ENCODE results near the gene ZNF728. TPM values are rescaled to one million over a fixed set of nuclear protein-coding genes. Genes with fewer than 3 reads are reported as not detected.
A peak's percentile ranks its signal among the peaks of the same experiment; 100 is the strongest.
"Not testable (repeated sequence)": the region's sequence is repeated elsewhere in the genome, so short reads cannot be mapped to it uniquely, and the experiment has no call there.

Gene ZNF728
- total RNA-seq, 5 donors from 2014 or later (not counting 1 experiment from before 2014, with no cell fraction given), result not detected

GRCh38 chr19:22976248-22976647 is 26.7 kb downstream of the ZNF728 start:
- Histone ChIP-seq H3K4me1 (ENCODE audit: control insufficient read depth in 1 of 2, extremely low read depth in 1 of 2, insufficient read depth in 2 of 2, low read length in 2 of 2) (no peaks in the 10 kb centered on the region), H3K27me3 (replicated peaks in 1 of 2; ENCODE audit: control insufficient read depth in 2 of 2, extremely low read depth in 1 of 2, insufficient read depth in 2 of 2, low read length in 1 of 2) (no peaks in the 10 kb centered on the region), H3K9me3 (peaks cover 9% of the 10 kb centered on the region), H3K4me3 (ENCODE audit: control insufficient read depth in 1 of 2, extremely low read depth in 1 of 2, low read length in 1 of 2) (no peak overlapping the region), H3K27ac (ENCODE audit: low read length) (no peak overlapping the region), H3K36me3 (ENCODE audit: control insufficient read depth in 2 of 2, extremely low read depth in 1 of 2, insufficient read depth in 1 of 2, low read length in 1 of 2) (no peaks in the 10 kb centered on the region)
- DNase-seq (no peak), ATAC-seq (replicated peaks in 1 of 4) (no peak)
- ChIA-PET POLR2A (no interaction called here), CTCF (no interaction called here)
- no peak overlapping the region for H3K4me3 Mint-ChIP-seq
- peaks cover 10% of the 10 kb centered on the region for H3K36me3 Mint-ChIP-seq
- peaks cover 27 to 56% (median 52%) of the 10 kb centered on the region in 3 donors for H3K9me3 Mint-ChIP-seq
- H3K27ac Mint-ChIP-seq, result no peak overlapping the region
- H3K27me3 Mint-ChIP-seq, result no peaks in the 10 kb centered on the region
- H3K4me1 Mint-ChIP-seq, result no peaks in the 10 kb centered on the region
- no CpG with 5 or more reads among the region's 2 CpGs for WGBS (ENCODE audit: insufficient coverage)

- POLR2A ChIA-PET; H3K27me3 Mint-ChIP-seq; H3K9me3 ChIP-seq; H3K4me1 Mint-ChIP-seq; H3K36me3 Mint-ChIP-seq; H3K4me3 ChIP-seq (ENCODE audit: control insufficient read depth in 1 of 2, extremely low read depth in 1 of 2, low read length in 1 of 2); DNase-seq; H3K27me3 ChIP-seq (replicated peaks in 1 of 2; ENCODE audit: control insufficient read depth in 2 of 2, extremely low read depth in 1 of 2, insufficient read depth in 2 of 2, low read length in 1 of 2); ATAC-seq (replicated peaks in 1 of 4); H3K36me3 ChIP-seq (ENCODE audit: control insufficient read depth in 2 of 2, extremely low read depth in 1 of 2, insufficient read depth in 1 of 2, low read length in 1 of 2); CTCF ChIA-PET; H3K4me3 Mint-ChIP-seq; H3K4me1 ChIP-seq (ENCODE audit: control insufficient read depth in 1 of 2, extremely low read depth in 1 of 2, insufficient read depth in 2 of 2, low read length in 2 of 2); H3K27ac Mint-ChIP-seq; H3K27ac ChIP-seq (ENCODE audit: low read length): not testable (repeated sequence)
- peaks cover 21 to 53% (median 49%) of the 10 kb centered on the region in 3 donors for H3K9me3 Mint-ChIP-seq
- no CpG with 5 or more reads among the region's 1 CpG for WGBS (ENCODE audit: insufficient coverage)
Measured at GRCh38 chr19:22975546-22976136, 27.3 kb downstream of the ZNF728 start.

GRCh38 chr19:22945560-22945959 is 57.4 kb downstream of the ZNF728 start:
- Histone ChIP-seq H3K9me3 (peaks cover 6% of the 10 kb centered on the region), H3K27ac (ENCODE audit: low read length) (no peak overlapping the region), H3K4me3 (ENCODE audit: control insufficient read depth in 1 of 2, extremely low read depth in 1 of 2, low read length in 1 of 2) (no peak overlapping the region), H3K36me3 (ENCODE audit: control insufficient read depth in 2 of 2, extremely low read depth in 1 of 2, insufficient read depth in 1 of 2, low read length in 1 of 2) (no peaks in the 10 kb centered on the region), H3K4me1 (ENCODE audit: control insufficient read depth in 1 of 2, extremely low read depth in 1 of 2, insufficient read depth in 2 of 2, low read length in 2 of 2) (no peaks in the 10 kb centered on the region), H3K27me3 (replicated peaks in 1 of 2; ENCODE audit: control insufficient read depth in 2 of 2, extremely low read depth in 1 of 2, insufficient read depth in 2 of 2, low read length in 1 of 2) (no peaks in the 10 kb centered on the region)
- DNase-seq (peak in 1 of 35 experiments; percentile 10), ATAC-seq (replicated peaks in 1 of 4) (no peak)
- ChIA-PET CTCF (no interaction called here), POLR2A (no interaction called here)
- Mint-ChIP-seq H3K27me3 (no peaks in the 10 kb centered on the region), H3K4me1 (no peaks in the 10 kb centered on the region), H3K27ac (no peak overlapping the region), H3K4me3 (no peak overlapping the region), H3K36me3 (no peaks in the 10 kb centered on the region), H3K9me3 (peaks cover 19 to 42% (median 38%) of the 10 kb centered on the region in 3 donors)
- WGBS (ENCODE audit: insufficient coverage), result 100% methylated on average over 1 of the region's 5 CpGs

- H3K4me1 Mint-ChIP-seq, result no peaks in the 10 kb centered on the region
- ATAC-seq (replicated peaks in 1 of 4), result no peak
- H3K4me1 ChIP-seq (ENCODE audit: control insufficient read depth in 1 of 2, extremely low read depth in 1 of 2, insufficient read depth in 2 of 2, low read length in 2 of 2), result no peaks in the 10 kb centered on the region
Measured at GRCh38 chr19:22935151-22935550, 67.8 kb downstream of the ZNF728 start.

DNA sequence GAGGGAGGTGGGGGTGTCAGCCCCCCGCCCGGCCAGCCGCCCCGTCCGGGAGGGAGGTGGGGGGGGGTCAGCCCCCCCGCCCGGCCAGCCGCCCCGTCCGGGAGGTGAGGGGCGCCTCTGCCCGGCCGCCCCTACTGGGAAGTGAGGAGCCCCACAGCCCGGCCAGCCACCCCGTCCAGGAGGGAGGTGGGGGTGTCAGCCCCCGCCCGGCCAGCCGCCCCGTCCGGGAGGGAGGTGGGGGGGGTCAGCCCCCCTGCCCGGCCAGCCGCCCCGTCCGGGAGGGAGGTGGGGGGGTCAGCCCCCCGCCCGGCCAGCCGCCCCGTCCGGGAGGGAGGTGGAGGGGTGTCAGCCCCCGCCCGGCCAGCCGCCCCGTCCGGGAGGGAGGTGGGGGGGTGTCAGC is 75.4 kb downstream of the ZNF728 start:
- H3K9me3 ChIP-seq; DNase-seq; ATAC-seq (replicated peaks in 1 of 4); H3K27ac Mint-ChIP-seq; H3K27me3 ChIP-seq (replicated peaks in 1 of 2; ENCODE audit: control insufficient read depth in 2 of 2, extremely low read depth in 1 of 2, insufficient read depth in 2 of 2, low read length in 1 of 2); POLR2A ChIA-PET; H3K36me3 Mint-ChIP-seq; H3K27ac ChIP-seq (ENCODE audit: low read length); CTCF ChIA-PET; H3K36me3 ChIP-seq (ENCODE audit: control insufficient read depth in 2 of 2, extremely low read depth in 1 of 2, insufficient read depth in 1 of 2, low read length in 1 of 2); H3K4me3 Mint-ChIP-seq; H3K4me1 Mint-ChIP-seq; H3K4me1 ChIP-seq (ENCODE audit: control insufficient read depth in 1 of 2, extremely low read depth in 1 of 2, insufficient read depth in 2 of 2, low read length in 2 of 2); H3K27me3 Mint-ChIP-seq; H3K4me3 ChIP-seq (ENCODE audit: control insufficient read depth in 1 of 2, extremely low read depth in 1 of 2, low read length in 1 of 2): not testable (repeated sequence)
- 91% methylated on average over 5 of the region's 34 CpGs for WGBS (ENCODE audit: insufficient coverage)
- peaks cover 8 to 16% (median 9%) of the 10 kb centered on the region in 3 donors for H3K9me3 Mint-ChIP-seq

More at GRCh38 chr19:22935151-22935550, 67.8 kb downstream of the ZNF728 start:
- WGBS (ENCODE audit: insufficient coverage), result no CpG with 5 or more reads among the region's 2 CpGs
- H3K9me3 Mint-ChIP-seq, result peaks cover 5 to 36% (median 18%) of the 10 kb centered on the region in 3 donors
- no peak overlapping the region for H3K27ac Mint-ChIP-seq
- no peaks in the 10 kb centered on the region for H3K27me3 Mint-ChIP-seq
- no peaks in the 10 kb centered on the region for H3K36me3 Mint-ChIP-seq
- CTCF ChIA-PET, result no interaction called here
- H3K36me3 ChIP-seq (ENCODE audit: control insufficient read depth in 2 of 2, extremely low read depth in 1 of 2, insufficient read depth in 1 of 2, low read length in 1 of 2), result no peaks in the 10 kb centered on the region
- POLR2A ChIA-PET, result no interaction called here
- H3K4me3 Mint-ChIP-seq, result no peak overlapping the region
- no peak for DNase-seq
- H3K27ac ChIP-seq (ENCODE audit: low read length), result no peak overlapping the region
- no peak overlapping the region for H3K4me3 ChIP-seq (ENCODE audit: control insufficient read depth in 1 of 2, extremely low read depth in 1 of 2, low read length in 1 of 2)
- no peaks in the 10 kb centered on the region for H3K9me3 ChIP-seq
- H3K27me3 ChIP-seq (replicated peaks in 1 of 2; ENCODE audit: control insufficient read depth in 2 of 2, extremely low read depth in 1 of 2, insufficient read depth in 2 of 2, low read length in 1 of 2), result no peaks in the 10 kb centered on the region

GRCh38 chr19:22925181-22925580 is 77.8 kb downstream of the ZNF728 start:
- H3K4me1 ChIP-seq (ENCODE audit: control insufficient read depth in 1 of 2, extremely low read depth in 1 of 2, insufficient read depth in 2 of 2, low read length in 2 of 2); H3K27ac ChIP-seq (ENCODE audit: low read length); CTCF ChIA-PET; ATAC-seq (replicated peaks in 1 of 4); H3K4me1 Mint-ChIP-seq; POLR2A ChIA-PET; DNase-seq; H3K27me3 ChIP-seq (replicated peaks in 1 of 2; ENCODE audit: control insufficient read depth in 2 of 2, extremely low read depth in 1 of 2, insufficient read depth in 2 of 2, low read length in 1 of 2); H3K36me3 Mint-ChIP-seq; H3K27me3 Mint-ChIP-seq; H3K36me3 ChIP-seq (ENCODE audit: control insufficient read depth in 2 of 2, extremely low read depth in 1 of 2, insufficient read depth in 1 of 2, low read length in 1 of 2); H3K27ac Mint-ChIP-seq; H3K4me3 ChIP-seq (ENCODE audit: control insufficient read depth in 1 of 2, extremely low read depth in 1 of 2, low read length in 1 of 2); H3K9me3 ChIP-seq; H3K4me3 Mint-ChIP-seq: not testable (repeated sequence)
- peaks cover 8 to 13% (median 9%) of the 10 kb centered on the region in 3 donors for H3K9me3 Mint-ChIP-seq
- 97% methylated on average over 23 of the region's 41 CpGs for WGBS (ENCODE audit: insufficient coverage)
